NCI-H2227 treated with DMSO at 0.1 percent for 48 hours (cell line): ENCODE results near the gene SSB.
"Not testable (repeated sequence)": the region's sequence is repeated elsewhere in the genome, so short reads cannot be mapped to it uniquely, and the experiment has no call there.

Experiments used
- DNase-seq: peaks from one replicate; lab custom pipeline; 2025; lab: John Stamatoyannopoulos, UW

Gene SSB

GRCh38 chr2:169838743-169839489 lies 40.2 kb downstream of the SSB start:
- DNase-seq: no peak

GRCh38 chr2:169839954-169840746 lies 41.5 kb downstream of the SSB start:
- no peak for DNase-seq

GRCh38 chr2:169840747-169841142 lies 42.1 kb downstream of the SSB start:
- DNase-seq: no peak

GRCh38 chr2:169841625-169842024 lies 43.0 kb downstream of the SSB start:
- DNase-seq: not testable (repeated sequence)

GRCh38 chr2:169845016-169845415 lies 46.3 kb downstream of the SSB start:
- DNase-seq: no peak

GRCh38 chr2:169848959-169849693 lies 50.5 kb downstream of the SSB start:
- not testable (repeated sequence) for DNase-seq

- no peak for DNase-seq
Observed at GRCh38 chr2:169849710-169850109, 51.0 kb downstream of the SSB start.

- no peak for DNase-seq
Observed at GRCh38 chr2:169853041-169853668, 54.5 kb downstream of the SSB start.

GRCh38 chr2:169855281-169856258 lies 56.9 kb downstream of the SSB start:
- DNase-seq: not testable (repeated sequence)

GRCh38 chr2:169859423-169859822 lies 60.8 kb downstream of the SSB start:
- no peak for DNase-seq

GRCh38 chr2:169860149-169860548 lies 61.5 kb downstream of the SSB start:
- DNase-seq: no peak
